KOPT-K1 (cell line): ENCODE data around the gene MAGEA1.
"Not testable (repeated sequence)": the region's sequence is repeated elsewhere in the genome, so short reads cannot be mapped to it uniquely, and the experiment has no call there.

ENCODE experiments used
- H3K27ac ChIP-seq: fragments of 200-600 bp; sonication (generic); 2 replicates; pipeline ENCODE4 v1.5.1; 2016; ENCODE audit warnings: antibody characterized with exemption, mild to moderate bottlenecking, low read depth, low read length; ENCODE audit not compliant: poor library complexity, severe bottlenecking
- H3K36me3 ChIP-seq: fragments of 200-600 bp; sonication (generic); 2 replicates; pipeline ENCODE4 v1.5.1; 2017; ENCODE audit warnings: antibody characterized with exemption, mild to moderate bottlenecking, low read length, moderate library complexity; ENCODE audit not compliant: insufficient read depth
- H3K9me3 ChIP-seq: fragments of 200-600 bp; sonication (generic); 2 replicates; pipeline ENCODE4 v1.5.1; 2017; ENCODE audit warnings: antibody characterized with exemption, low read length, mild to moderate bottlenecking; ENCODE audit not compliant: insufficient read depth, poor library complexity, severe bottlenecking

The MAGEA1 gene, protein sequence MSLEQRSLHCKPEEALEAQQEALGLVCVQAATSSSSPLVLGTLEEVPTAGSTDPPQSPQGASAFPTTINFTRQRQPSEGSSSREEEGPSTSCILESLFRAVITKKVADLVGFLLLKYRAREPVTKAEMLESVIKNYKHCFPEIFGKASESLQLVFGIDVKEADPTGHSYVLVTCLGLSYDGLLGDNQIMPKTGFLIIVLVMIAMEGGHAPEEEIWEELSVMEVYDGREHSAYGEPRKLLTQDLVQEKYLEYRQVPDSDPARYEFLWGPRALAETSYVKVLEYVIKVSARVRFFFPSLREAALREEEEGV

DNA sequence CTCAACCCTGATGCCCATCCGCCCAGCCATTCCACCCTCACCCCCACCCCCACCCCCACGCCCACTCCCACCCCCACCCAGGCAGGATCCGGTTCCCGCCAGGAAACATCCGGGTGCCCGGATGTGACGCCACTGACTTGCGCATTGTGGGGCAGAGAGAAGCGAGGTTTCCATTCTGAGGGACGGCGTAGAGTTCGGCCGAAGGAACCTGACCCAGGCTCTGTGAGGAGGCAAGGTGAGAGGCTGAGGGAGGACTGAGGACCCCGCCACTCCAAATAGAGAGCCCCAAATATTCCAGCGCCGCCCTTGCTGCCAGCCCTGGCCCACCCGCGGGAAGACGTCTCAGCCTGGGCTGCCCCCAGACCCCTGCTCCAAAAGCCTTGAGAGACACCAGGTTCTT lies at the start of gene MAGEA1:
Gene MAGEA1 (plus strand): TSS at position 154 of the 400 bp plus-strand sequence. CDS start 3,106 bp downstream, outside the sequence.
- Histone ChIP-seq H3K36me3 (no peaks in the 10 kb centered on the region), H3K27ac (no peak within 1 kb of the TSS), H3K9me3 (no peaks in the 10 kb centered on the region)

DNA sequence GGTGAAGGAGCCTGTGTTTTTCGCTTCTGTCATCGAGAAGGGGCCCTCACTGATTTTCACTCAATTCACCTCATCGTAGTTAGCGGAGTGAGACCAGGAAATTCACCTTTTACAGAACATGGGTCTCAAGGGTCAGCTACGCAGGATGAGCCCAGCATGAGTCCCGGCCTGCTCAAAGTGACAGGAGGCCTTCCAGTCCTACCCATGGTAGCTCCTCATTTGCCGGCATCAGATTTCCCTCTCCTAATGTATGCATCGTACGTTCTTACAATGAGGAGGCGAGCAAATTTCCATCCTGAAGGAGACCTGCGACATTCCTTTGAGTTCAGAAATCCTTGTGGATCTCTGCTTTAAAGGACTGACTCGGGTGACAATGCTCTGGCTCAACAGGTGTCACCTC lies 46.2 kb upstream of the MAGEA1 start:
- H3K36me3 ChIP-seq, H3K9me3 ChIP-seq, H3K27ac ChIP-seq: not testable (repeated sequence)

DNA sequence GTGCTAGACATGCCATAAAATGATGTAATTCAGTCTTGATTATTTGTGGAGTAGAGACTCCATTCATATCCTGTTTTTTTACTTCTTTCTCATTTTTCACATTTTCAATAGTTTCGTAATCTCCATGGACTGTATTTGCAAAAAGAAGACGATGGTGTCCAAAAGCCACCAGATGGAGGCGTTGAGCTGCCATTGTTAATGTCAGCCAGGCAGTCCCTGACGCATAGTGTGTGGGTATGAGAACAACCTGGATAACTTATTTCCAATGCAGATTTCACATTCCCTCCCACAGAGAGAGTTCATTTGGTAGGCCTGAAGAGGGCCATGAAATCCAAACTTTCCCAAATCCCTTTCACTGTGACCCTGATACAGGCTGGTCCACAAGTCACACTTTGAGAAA lies 40.0 kb upstream of the MAGEA1 start:
- not testable (repeated sequence) for H3K36me3 ChIP-seq, H3K27ac ChIP-seq, H3K9me3 ChIP-seq

DNA sequence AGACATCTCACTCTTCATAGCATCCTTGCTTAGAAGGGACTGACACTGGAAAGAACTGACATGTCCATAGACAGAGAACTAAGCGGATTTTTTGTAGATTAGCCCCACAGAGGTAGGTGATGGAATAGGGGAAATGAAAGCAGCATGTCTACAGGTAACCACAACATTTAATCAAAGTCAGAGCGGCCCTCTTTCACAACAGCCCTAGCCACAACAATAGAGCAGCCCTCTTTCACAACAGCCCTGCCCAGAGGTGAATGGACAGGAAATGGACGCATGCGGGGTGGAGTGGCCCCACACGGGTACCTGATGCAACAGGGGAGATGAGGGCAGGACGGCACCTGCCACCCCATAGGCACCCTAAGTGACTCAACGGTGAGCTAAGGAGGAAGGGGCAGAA lies 32.8 kb upstream of the MAGEA1 start:
- not testable (repeated sequence) for H3K9me3 ChIP-seq, H3K27ac ChIP-seq, H3K36me3 ChIP-seq

DNA sequence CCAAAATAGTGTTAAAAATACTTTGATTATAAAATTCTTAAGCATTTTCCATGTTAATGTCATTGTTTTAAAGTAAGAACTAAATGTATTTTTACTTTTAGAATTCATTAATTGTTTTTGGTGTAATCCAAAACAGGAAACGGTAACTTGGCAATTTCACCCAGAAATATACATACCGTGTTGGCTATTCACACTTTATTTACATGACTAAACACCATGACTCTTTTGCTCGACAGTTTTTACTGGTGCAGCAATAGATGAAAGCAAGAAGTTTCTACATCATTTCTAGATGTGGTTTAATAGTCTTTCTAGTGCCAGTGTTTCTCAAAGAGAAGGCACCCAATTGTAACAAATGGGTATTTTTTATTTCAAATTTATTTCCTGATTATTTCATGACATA lies 25.6 kb upstream of the MAGEA1 start:
- Histone ChIP-seq H3K9me3 (no peaks in the 10 kb centered on the region), H3K36me3 (no peaks in the 10 kb centered on the region), H3K27ac (no peak overlapping the region)

DNA sequence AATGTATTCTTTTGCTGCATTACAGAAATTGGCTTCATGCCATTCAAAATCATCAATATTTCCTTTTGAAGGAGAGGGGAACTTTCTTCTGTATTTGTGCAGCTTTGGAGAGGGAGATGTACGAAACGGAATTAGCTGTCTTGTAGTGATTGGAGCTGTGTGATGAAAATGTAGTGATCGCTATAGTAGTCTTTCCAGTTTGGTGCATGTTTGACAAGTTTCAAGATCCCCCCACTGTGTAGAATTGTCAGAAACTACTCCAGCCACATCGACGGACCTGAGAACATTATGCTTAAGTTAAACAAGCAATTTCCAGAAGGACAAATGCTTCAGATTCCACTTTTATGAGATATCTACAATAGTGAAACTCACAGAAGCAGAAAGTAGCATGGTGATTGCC lies 21.6 kb upstream of the MAGEA1 start:
- Histone ChIP-seq H3K9me3 (no peaks in the 10 kb centered on the region), H3K36me3 (no peaks in the 10 kb centered on the region), H3K27ac (no peak overlapping the region)

DNA sequence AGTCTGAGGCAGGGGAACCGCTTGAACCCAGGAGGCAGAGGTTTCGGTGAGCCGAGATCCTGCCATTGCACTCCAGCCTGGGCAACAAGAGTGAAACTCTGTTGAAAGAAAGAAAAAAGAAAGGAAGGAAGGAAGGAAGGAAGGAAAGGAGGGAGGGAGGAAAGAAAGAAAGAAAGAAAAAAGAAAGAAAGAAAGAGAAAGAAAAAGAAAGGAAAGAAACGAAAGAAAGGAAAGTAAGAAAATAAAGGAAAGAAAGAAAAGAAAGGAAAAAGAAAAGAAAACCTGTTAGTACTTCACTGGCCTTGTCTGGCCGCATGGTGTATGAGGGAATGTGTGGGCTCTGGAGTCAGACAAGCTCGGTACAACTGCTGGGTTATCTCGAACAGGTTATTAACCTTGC lies 20.8 kb upstream of the MAGEA1 start:
- no peaks in the 10 kb centered on the region for H3K36me3 ChIP-seq
- no peak overlapping the region for H3K27ac ChIP-seq
- H3K9me3 ChIP-seq, result no peaks in the 10 kb centered on the region

DNA sequence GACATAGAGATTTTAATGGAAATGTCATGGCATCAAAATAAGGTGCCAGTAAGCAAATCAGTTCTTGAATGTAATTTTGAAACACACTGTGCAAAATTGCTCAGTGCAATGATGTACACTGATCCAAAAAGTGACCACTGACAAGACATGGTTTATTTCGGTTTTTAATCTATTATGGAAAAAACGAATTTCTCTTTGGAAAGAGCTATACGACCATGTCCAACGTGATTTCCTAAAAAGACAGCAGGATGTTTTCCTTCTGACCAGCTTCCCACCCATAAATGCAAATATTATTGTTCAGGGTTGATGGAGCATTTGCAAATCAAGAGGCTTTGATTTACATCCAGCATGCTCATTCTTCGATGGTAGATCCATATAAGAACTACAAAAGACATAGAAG lies 17.1 kb upstream of the MAGEA1 start:
- Histone ChIP-seq H3K9me3 (no peaks in the 10 kb centered on the region), H3K27ac (no peak overlapping the region), H3K36me3 (no peaks in the 10 kb centered on the region)

DNA sequence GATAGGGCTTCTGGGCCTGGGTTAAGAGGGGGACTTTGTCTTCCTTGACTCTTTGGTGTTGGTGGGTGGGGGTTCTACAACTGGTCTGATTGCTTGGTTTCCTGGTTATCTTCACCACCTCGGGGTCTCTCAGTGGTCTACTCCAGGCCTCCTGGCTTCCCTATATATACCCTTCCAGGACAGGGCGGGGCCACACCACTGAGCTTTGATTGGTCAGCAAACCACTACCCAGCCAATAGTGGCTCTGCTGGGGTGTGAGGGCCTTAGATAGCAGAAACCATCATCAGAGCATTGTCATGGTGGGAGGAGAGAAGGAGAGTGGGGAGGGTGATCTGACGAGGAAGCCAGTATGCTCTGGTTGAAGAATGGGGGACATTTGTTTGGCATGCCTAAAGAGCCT lies 14.4 kb upstream of the MAGEA1 start:
- Histone ChIP-seq H3K27ac (no peak overlapping the region), H3K36me3 (no peaks in the 10 kb centered on the region), H3K9me3 (no peaks in the 10 kb centered on the region)

DNA sequence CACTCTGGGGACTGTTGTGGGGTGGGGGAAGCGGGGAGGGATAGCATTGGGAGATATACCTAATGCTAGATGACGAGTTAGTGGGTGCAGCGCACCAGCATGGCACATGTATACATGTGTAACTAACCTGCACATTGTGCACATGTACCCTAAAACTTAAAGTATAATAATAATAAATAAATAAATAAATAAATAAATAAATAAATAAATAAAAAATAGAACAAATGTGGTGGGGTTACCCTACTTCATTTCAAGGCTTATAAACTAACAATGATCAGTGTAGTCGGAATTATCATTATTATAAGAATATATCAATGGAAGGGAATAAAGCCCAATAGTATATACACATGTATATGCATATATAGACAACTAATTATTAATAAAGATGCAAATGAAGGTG lies 10.7 kb upstream of the MAGEA1 start:
- not testable (repeated sequence) for H3K27ac ChIP-seq, H3K36me3 ChIP-seq, H3K9me3 ChIP-seq

DNA sequence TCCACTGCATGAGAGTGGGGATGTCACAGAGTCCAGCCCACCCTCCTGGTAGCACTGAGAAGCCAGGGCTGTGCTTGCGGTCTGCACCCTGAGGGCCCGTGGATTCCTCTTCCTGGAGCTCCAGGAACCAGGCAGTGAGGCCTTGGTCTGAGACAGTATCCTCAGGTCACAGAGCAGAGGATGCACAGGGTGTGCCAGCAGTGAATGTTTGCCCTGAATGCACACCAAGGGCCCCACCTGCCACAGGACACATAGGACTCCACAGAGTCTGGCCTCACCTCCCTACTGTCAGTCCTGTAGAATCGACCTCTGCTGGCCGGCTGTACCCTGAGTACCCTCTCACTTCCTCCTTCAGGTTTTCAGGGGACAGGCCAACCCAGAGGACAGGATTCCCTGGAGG lies 2.7 kb downstream of the MAGEA1 start:
- no peaks in the 10 kb centered on the region for H3K9me3 ChIP-seq
- no peak overlapping the region for H3K27ac ChIP-seq
- no peaks in the 10 kb centered on the region for H3K36me3 ChIP-seq

DNA sequence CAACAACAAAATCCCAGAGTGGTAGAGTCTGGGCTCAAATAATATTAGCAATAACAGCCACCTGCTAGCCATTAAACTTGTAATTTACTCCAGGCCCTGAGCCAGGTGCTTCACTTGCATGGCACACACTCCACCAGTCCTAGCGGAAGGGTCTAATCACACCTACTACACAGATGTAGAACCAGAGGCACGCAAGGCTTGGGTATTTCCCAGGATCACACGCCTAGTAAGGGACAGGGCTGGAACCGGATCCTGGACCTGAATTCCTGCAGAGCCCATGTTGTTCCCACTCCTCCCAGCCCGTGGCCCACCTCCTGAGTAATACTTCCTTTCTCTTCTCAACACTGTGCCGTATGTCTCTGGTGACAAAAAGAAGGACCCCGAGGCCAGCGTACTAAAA lies 5.7 kb downstream of the MAGEA1 start:
- H3K9me3 ChIP-seq, result no peaks in the 10 kb centered on the region
- no peaks in the 10 kb centered on the region for H3K36me3 ChIP-seq
- H3K27ac ChIP-seq, result no peak overlapping the region

DNA sequence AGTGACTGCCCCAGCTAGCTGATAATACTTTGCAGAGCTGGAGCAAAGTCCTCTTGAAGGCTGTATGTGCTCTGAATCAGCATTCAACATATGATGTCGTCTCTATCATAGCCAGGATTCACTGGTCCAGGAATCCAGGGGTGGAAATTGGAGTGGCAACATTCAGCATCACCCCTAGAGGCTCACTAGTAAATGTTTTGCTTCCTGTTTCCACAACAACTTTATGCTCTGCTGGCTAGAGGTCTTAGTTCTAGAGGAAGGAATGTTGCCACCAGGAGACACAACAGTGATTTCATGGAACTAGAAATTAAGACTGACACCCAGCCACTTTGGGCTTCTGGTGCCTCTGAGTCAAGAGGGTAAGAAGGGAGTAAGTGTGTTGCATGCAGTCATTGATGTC lies 11.3 kb downstream of the MAGEA1 start:
- Histone ChIP-seq H3K36me3 (no peaks in the 10 kb centered on the region), H3K9me3 (no peaks in the 10 kb centered on the region), H3K27ac (no peak overlapping the region)

DNA sequence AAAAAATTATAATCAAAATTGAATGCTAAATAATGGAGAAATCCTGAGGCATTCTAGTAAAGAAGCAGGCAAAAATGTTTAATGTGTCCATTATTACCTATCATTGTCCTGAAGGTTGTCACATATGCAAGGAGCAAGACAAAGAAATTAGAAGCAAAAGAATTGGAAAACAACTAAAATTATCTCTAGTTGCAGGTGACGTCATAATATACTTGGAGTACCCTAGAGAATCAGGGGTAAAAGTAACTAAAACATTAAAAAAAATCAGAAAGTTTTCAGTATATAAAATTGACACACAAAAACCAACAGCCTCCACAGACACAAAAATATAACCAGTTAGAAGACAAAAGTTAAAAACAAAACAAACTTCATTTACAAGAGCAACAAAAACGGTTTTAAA lies 21.4 kb downstream of the MAGEA1 start:
- H3K27ac ChIP-seq, result no peak overlapping the region
- no peaks in the 10 kb centered on the region for H3K9me3 ChIP-seq
- H3K36me3 ChIP-seq, result no peaks in the 10 kb centered on the region

DNA sequence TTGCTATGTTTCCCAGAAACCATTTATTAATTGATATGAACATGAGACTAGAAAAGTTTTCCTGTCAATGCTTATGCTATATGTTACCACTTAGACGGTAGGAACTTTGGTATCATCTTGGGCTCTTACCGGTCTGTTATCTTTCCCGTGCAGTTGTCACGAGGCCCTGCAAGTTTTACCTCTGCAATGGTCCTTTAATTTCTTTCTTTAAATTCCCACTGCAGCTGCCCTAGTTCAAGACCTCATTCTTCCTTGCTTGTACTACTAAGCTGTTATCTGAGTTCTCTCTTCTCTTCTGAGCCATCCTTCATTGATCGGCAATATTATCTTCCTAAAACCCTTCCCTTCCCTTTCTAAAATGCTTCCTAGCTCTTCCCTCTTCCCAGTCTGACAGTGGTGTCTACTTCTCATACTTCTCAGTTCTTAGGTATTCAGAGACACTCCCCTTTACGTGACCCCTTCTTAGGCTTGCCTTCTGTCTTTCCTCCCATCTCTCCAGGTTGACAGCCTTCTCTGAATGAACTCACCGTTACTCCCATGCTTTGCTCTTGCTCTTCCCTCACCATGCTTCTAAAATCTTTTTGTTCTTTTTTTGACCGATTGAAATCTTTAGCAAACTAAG lies 27.5 kb downstream of the MAGEA1 start:
- Histone ChIP-seq H3K27ac (no peak overlapping the region), H3K9me3 (peaks cover 3% of the 10 kb centered on the region)

DNA sequence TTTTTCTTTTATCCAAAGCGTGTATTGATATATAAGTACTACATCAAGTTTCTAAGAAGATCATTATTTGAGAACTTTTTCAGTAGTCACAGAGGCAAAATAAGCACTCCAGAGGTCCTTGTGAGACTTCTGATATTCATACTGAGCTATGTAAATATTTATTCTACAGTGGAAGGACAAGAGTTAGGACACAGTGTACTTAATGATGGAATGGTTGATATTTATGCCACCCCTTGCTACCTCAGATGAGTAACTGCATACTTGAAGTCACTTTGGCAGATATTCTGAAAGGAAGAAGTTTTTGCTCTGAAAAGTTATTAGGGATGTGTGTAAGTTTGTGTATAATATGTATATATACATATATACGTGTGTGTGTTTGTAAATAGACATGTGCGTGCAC lies 30.3 kb downstream of the MAGEA1 start:
- H3K27ac ChIP-seq, result no peak overlapping the region
- no peaks in the 10 kb centered on the region for H3K36me3 ChIP-seq
- H3K9me3 ChIP-seq, result peaks cover 5% of the 10 kb centered on the region

More for the DNA sequence above, 27.5 kb downstream of the MAGEA1 start:
- no peaks in the 10 kb centered on the region for H3K36me3 ChIP-seq
